HepG2 (cell line): ENCODE data around the gene ADPRH.

Experiments used
- EP300 ChIP-seq, 3 experiments: sonication (generic) in 1 of 3; formaldehyde crosslinking in 1 of 3; IDR thresholded peaks; 2 replicates each; pipeline versions ENCODE4 v1.5.1 to v1.6.1; 2011 to 2020; ENCODE audit warnings: low read depth in 2 of 3, low read length in 2 of 3, borderline replicate concordance in 1 of 3, improper control_type of control experiment in 1 of 3, mild to moderate bottlenecking in 1 of 3, missing genetic modification reagents in 1 of 3, moderate library complexity in 1 of 3
- ETS1 ChIP-seq: sonication (generic); formaldehyde crosslinking; IDR thresholded peaks from 2 replicates; pipeline ENCODE4 v1.4.0; 2020; ENCODE audit warnings: missing genetic modification reagents
- KAT2B ChIP-seq: fragments of 150-350 bp; IDR thresholded peaks from 2 replicates; pipeline ENCODE4 v1.6.1; 2014; ENCODE audit warnings: low read depth, low read length, borderline replicate concordance
- NR2F1 ChIP-seq, 2 experiments: fragments of 450-650 bp in 1 of 2; formaldehyde crosslinking in 1 of 2; IDR thresholded peaks; 2 replicates each; pipeline versions ENCODE4 v1.5.0 to v1.6.1; 2016 to 2020; ENCODE audit warnings: mild to moderate bottlenecking in 1 of 2, missing compliant biosample characterization in 1 of 2, missing genetic modification reagents in 1 of 2, moderate library complexity in 1 of 2
- POLR2A ChIP-seq, 2 experiments: IDR thresholded peaks; 2 replicates each; pipeline ENCODE4 v1.6.1; 2011; ENCODE audit warnings: low read depth in 2 of 2, low read length in 2 of 2, mild to moderate bottlenecking in 1 of 2, moderate library complexity in 1 of 2; ENCODE audit not compliant: insufficient read depth in 1 of 2
- TAF1 ChIP-seq: sonication (generic); formaldehyde crosslinking; IDR thresholded peaks from 2 replicates; pipeline ENCODE4 v1.4.0; 2020; ENCODE audit warnings: missing genetic modification reagents
- ZNF207 ChIP-seq: fragments of 450-650 bp; IDR thresholded peaks from 2 replicates; pipeline ENCODE4 v1.6.1; 2016; ENCODE audit warnings: antibody characterized with exemption, borderline replicate concordance
- ZNF543 ChIP-seq: sonication (generic); formaldehyde crosslinking; IDR thresholded peaks from 2 replicates; pipeline ENCODE4 v1.4.0; 2020; ENCODE audit warnings: mild to moderate bottlenecking, missing genetic modification reagents

- TF ChIP-seq ETS1 = no peak
- no peak for TF ChIP-seq TAF1
- no peak for TF ChIP-seq KAT2B
- no peak for TF ChIP-seq POLR2A (IDR thresholded peaks at IDR 0.05; ENCODE audit: insufficient read depth in 1 of 2, low read depth in 2 of 2, low read length in 2 of 2)
- no peak for TF ChIP-seq NR2F1 (CRISPR knock-in tag; IDR thresholded peaks at IDR 0.05)
- TF ChIP-seq ZNF543 = no peak
- TF ChIP-seq EP300 (IDR thresholded peaks at IDR 0.05; ENCODE audit: low read depth in 2 of 2, low read length in 2 of 2) = no peak
- no peak for TF ChIP-seq EP300 (CRISPR knock-in tag; IDR thresholded peaks at IDR 0.05; ENCODE audit: borderline replicate concordance)
- no peak for TF ChIP-seq ZNF207
Observed at GRCh38 chr3:119582178-119582577, 2.9 kb downstream of the ADPRH start.
